Natural killer cell (primary cell): ENCODE results near the gene ABHD5. TPM values are rescaled to one million over a fixed set of nuclear protein-coding genes. Genes with fewer than 3 reads are reported as not detected.

Experiments used
- ATAC-seq, 3 donors: fragments of 150-1000 bp in 2 of 3; fragments of 200-7000 bp in 1 of 3; cut with Tn5 transposase; 1 replicate in 1 of 3; 2 replicates in 2 of 3; pipeline ENCODE4 v1.10.0; 2021; ENCODE audit warnings: mild to moderate bottlenecking in 2 of 3, moderate library complexity in 2 of 3
- DNase-seq, 2 donors: peaks; one replicate each; pipeline versions ENCODE4 v3.0.0 to v3.0.0-alpha.2; 2013 to 2021; ENCODE audit warnings: mixed read lengths in 1 of 2
- H3K27ac ChIP-seq: one replicate; pipeline ENCODE4 v1.5.1; 2013; ENCODE audit warnings: mild to moderate bottlenecking, low read length
- H3K27me3 ChIP-seq: one replicate; pipeline ENCODE4 v1.6.1; 2013; ENCODE audit warnings: low read length; ENCODE audit not compliant: control insufficient read depth, insufficient read depth
- H3K36me3 ChIP-seq: one replicate; pipeline ENCODE4 v1.6.1; 2013; ENCODE audit warnings: low read length; ENCODE audit not compliant: control insufficient read depth, insufficient read depth
- H3K4me1 ChIP-seq: one replicate; pipeline ENCODE4 v1.6.1; 2013; ENCODE audit warnings: low read length; ENCODE audit not compliant: control insufficient read depth, insufficient read depth
- H3K4me3 ChIP-seq: one replicate; pipeline ENCODE4 v1.5.1; 2013; ENCODE audit warnings: low read length
- H3K9me3 ChIP-seq: one replicate; pipeline ENCODE4 v1.6.1; 2013; ENCODE audit warnings: low read length; ENCODE audit not compliant: control insufficient read depth, insufficient read depth
- H3K27ac Mint-ChIP-seq, 2 donors: one replicate each; pipeline ENCODE4 v1.8.0; 2022; ENCODE audit warnings: mild to moderate bottlenecking in 2 of 2, mixed read lengths in 2 of 2, moderate library complexity in 1 of 2
- H3K27me3 Mint-ChIP-seq, 2 donors: one replicate each; pipeline ENCODE4 v1.8.0; 2022; ENCODE audit warnings: low read depth in 2 of 2, mixed read lengths in 2 of 2
- H3K36me3 Mint-ChIP-seq: one replicate; pipeline ENCODE4 v1.8.0; 2022; ENCODE audit warnings: mixed read lengths
- H3K4me1 Mint-ChIP-seq, 2 donors: one replicate each; pipeline ENCODE4 v1.8.0; 2022; ENCODE audit warnings: mixed read lengths in 2 of 2
- H3K4me3 Mint-ChIP-seq: one replicate; pipeline ENCODE4 v1.8.0; 2022; ENCODE audit warnings: mild to moderate bottlenecking, moderate library complexity, mixed read lengths
- H3K9me3 Mint-ChIP-seq, 2 donors: one replicate each; pipeline ENCODE4 v1.8.0; 2022; ENCODE audit warnings: mixed read lengths in 2 of 2
- CTCF ChIP-seq: fragments of 200-600 bp; IDR thresholded peaks from one replicate; pipeline ENCODE4 v1.8.0; 2022; ENCODE audit warnings: antibody characterized with exemption
- WGBS: methylation state at CpG from one replicate; pipeline ENCODE4 v1.1.7; 2013; ENCODE audit warnings: missing lambda C conversion rate; ENCODE audit not compliant: insufficient coverage; 5-methylcytosine and 5-hydroxymethylcytosine counted together
- intact Hi-C: fragments of 100-400 bp; cut with micrococcal nuclease; formaldehyde crosslinking; loops from one replicate; pipeline ENCODE4 v1.14.2; 2022
- total RNA-seq, 4 donors: library from RNA; stranded (reverse); fragments of 120-200 nt in 1 of 4; gene quantifications; one replicate each; pipeline versions ENCODE4 v1.2.3 to v1.2.4, GENCODE V29; 2013 to 2022

ABHD5 gene
- total RNA-seq, 3 donors from 2014 or later (not counting 1 experiment from before 2014, with no cell fraction given) = 14.1 to 58.6 (median 16.6) TPM

- WGBS = 68% methylated on average over 3 of the region's 3 CpGs
- intact Hi-C loops = no loop called here
These were observed 52.2 kb downstream of the ABHD5 start for GRCh38 chr3:43742920-43743319.

DNA sequence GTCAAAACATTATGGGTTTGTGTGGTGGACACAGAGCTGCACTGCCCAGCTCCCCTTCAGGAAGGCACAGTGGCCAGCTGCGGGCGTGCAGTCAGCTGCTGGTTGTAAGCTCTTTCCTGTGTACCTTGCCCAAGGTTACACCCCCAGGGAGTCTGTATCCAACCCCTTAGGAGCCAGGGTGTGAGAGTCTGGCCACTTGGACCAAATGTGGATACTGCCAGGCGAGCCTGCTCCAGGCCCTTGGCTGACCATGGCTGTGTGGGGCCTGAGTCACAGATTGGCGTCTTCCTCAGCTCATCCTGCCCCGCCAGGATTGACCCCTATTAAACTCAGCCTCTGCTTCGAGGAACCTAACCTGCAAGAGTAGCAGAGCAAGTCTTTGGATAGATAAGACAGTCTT, 56.9 kb downstream of the ABHD5 start:
- no peaks in the 10 kb centered on the region for H3K36me3 Mint-ChIP-seq
- H3K27me3 Mint-ChIP-seq = peaks cover 0 to 20% of the 10 kb centered on the region in 2 donors
- no peak for DNase-seq
- H3K9me3 ChIP-seq = peaks cover 7% of the 10 kb centered on the region
- ATAC-seq = no peak
- H3K4me3 ChIP-seq = no peak overlapping the region
- TF ChIP-seq CTCF = no peak
- no peaks in the 10 kb centered on the region for H3K4me1 ChIP-seq
- H3K4me1 Mint-ChIP-seq = no peaks in the 10 kb centered on the region
- no peak overlapping the region for H3K4me3 Mint-ChIP-seq
- H3K27ac Mint-ChIP-seq = no peak overlapping the region
- H3K27me3 ChIP-seq = no peaks in the 10 kb centered on the region
- intact Hi-C loops = no loop called here
- H3K27ac ChIP-seq = no peak overlapping the region
- WGBS = 76% methylated on average over 6 of the region's 6 CpGs
- no peaks in the 10 kb centered on the region for H3K36me3 ChIP-seq
- no peaks in the 10 kb centered on the region for H3K9me3 Mint-ChIP-seq

More at GRCh38 chr3:43742920-43743319, 52.2 kb downstream of the ABHD5 start:
- Histone ChIP-seq H3K4me1 (no peaks in the 10 kb centered on the region), H3K27me3 (no peaks in the 10 kb centered on the region), H3K36me3 (no peaks in the 10 kb centered on the region), H3K9me3 (peaks cover 7% of the 10 kb centered on the region), H3K27ac (no peak overlapping the region), H3K4me3 (no peak overlapping the region)
- Mint-ChIP-seq H3K27me3 (peaks cover 0 to 4% of the 10 kb centered on the region in 2 donors), H3K27ac (no peak overlapping the region), H3K4me1 (no peaks in the 10 kb centered on the region), H3K36me3 (no peaks in the 10 kb centered on the region), H3K9me3 (no peaks in the 10 kb centered on the region), H3K4me3 (no peak overlapping the region)
- ATAC-seq (no peak), DNase-seq (peak in 1 of 2 donors; percentile 15)
- TF ChIP-seq CTCF = no peak

- H3K4me3 Mint-ChIP-seq = no peak overlapping the region
- intact Hi-C loops = no loop called here
- Histone ChIP-seq H3K4me1 (no peaks in the 10 kb centered on the region), H3K27me3 (no peaks in the 10 kb centered on the region), H3K4me3 (no peak overlapping the region), H3K9me3 (peaks cover 7% of the 10 kb centered on the region), H3K36me3 (no peaks in the 10 kb centered on the region), H3K27ac (no peak overlapping the region)
- no peaks in the 10 kb centered on the region for H3K9me3 Mint-ChIP-seq
- WGBS = 67% methylated on average over 3 of the region's 5 CpGs
- no peaks in the 10 kb centered on the region for H3K4me1 Mint-ChIP-seq
- DNase-seq = no peak
- TF ChIP-seq CTCF = no peak
- no peak for ATAC-seq
- H3K27me3 Mint-ChIP-seq = peaks cover 0 to 20% of the 10 kb centered on the region in 2 donors
- no peaks in the 10 kb centered on the region for H3K36me3 Mint-ChIP-seq
- H3K27ac Mint-ChIP-seq = no peak overlapping the region
These were observed 57.4 kb downstream of the ABHD5 start for GRCh38 chr3:43748179-43748578.

DNA sequence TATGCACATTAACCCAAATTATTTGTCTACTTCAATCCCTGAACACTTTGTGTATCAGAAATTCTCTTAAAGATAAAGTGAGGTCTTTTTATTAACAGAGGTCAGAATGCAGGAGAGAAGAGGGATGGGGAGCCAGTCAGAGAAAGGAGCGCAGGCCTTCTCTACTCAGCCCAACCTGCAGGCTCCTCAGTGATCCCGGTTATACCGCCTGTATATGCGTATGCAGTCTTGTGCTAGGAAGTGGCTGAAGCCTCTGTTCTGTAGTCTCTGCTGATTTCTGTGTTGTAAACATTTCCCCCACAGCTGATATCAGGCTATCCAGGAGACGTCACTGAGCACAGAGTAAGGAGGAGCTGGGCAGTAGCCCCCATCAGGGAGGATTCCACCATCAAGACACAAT, 57.9 kb downstream of the ABHD5 start:
- Mint-ChIP-seq H3K27ac (no peak overlapping the region), H3K27me3 (peaks cover 0 to 20% of the 10 kb centered on the region in 2 donors), H3K4me3 (no peak overlapping the region), H3K36me3 (no peaks in the 10 kb centered on the region), H3K9me3 (no peaks in the 10 kb centered on the region), H3K4me1 (no peaks in the 10 kb centered on the region)
- intact Hi-C loops = no loop called here
- Histone ChIP-seq H3K4me3 (no peak overlapping the region), H3K27ac (no peak overlapping the region), H3K36me3 (no peaks in the 10 kb centered on the region), H3K9me3 (peaks cover 7% of the 10 kb centered on the region), H3K4me1 (no peaks in the 10 kb centered on the region), H3K27me3 (no peaks in the 10 kb centered on the region)
- TF ChIP-seq CTCF = no peak
- ATAC-seq (peak in 1 of 3 donors; percentile 10), DNase-seq (no peak)
- 95% methylated on average over 5 of the region's 5 CpGs for WGBS
